ENCODE data around the gene FAM222B. TPM values are rescaled to one million over a fixed set of nuclear protein-coding genes. Genes with fewer than 3 reads are reported as not detected.

The FAM222B gene
- total and polyA plus RNA-seq, 4 donors, result 2.8 to 5.4 (median 4.1) TPM

DNA sequence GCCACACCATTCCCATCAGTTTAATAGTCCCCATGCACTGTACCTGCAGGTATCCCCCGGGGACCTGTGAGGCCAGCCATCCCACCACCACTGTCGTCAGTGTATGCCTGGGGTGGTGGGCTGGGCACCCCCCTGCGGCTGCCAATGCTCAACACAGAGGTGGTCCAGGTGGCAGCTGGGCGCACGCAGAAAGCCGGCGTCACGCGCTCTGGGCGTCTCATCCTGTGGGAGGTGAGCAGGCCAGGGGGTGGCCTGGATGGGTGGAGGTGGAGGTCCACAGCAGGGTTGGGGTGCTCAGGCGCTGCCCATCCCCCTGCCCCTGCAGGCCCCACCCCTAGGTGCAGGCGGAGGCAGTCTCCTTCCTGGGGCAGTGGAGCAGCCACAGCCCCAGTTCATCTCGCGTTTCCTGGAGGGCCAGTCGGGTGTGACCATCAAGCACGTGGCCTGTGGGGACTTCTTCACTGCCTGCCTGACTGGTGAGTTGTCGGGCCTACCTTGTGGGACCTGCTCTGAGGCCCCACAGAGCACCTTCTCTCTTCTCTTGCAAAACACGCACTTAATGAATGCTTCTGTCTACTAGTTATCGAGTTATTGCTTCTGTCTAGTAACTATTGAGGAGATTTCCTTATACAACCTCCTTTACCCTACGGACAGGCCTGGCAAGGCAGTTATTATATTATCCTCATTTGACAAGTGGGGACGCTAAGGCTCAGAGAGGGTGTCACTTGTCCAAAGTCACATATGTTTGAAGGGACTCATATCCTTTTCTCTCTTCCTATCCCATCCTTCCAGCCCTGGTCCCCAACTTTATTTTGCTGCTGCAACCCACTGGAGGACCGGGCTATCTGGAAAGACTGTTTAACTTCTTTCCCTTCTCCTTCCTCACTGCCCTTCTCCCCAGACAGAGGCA is 104.6 kb downstream of the FAM222B start:
- Histone ChIP-seq H3K4me3 (ENCODE audit: low read depth in 1 of 3, low read length in 3 of 3) (no peak overlapping the region), H3K4me1 (ENCODE audit: control insufficient read depth in 4 of 4, insufficient read depth in 4 of 4, low read length in 3 of 4) (peaks cover under 1 to 2% (median 1%) of the 10 kb centered on the region in 4 donors), H3K36me3 (ENCODE audit: control insufficient read depth in 4 of 4, insufficient read depth in 3 of 4, low read depth in 1 of 4, low read length in 3 of 4) (no peaks in the 10 kb centered on the region), H3K27ac (ENCODE audit: low read depth in 1 of 2, low read length in 2 of 2) (no peak overlapping the region), H3K9me3 (ENCODE audit: control insufficient read depth in 4 of 4, low read length in 3 of 4) (no peaks in the 10 kb centered on the region), H3K9ac (ENCODE audit: low read depth in 1 of 2, low read length in 2 of 2) (no peak overlapping the region), H3K27me3 (ENCODE audit: control insufficient read depth in 4 of 4, insufficient read depth in 4 of 4, low read length in 3 of 4) (no peaks in the 10 kb centered on the region)
- no peak for DNase-seq (ENCODE audit: low spot score)
- TF ChIP-seq, protein P1, sequence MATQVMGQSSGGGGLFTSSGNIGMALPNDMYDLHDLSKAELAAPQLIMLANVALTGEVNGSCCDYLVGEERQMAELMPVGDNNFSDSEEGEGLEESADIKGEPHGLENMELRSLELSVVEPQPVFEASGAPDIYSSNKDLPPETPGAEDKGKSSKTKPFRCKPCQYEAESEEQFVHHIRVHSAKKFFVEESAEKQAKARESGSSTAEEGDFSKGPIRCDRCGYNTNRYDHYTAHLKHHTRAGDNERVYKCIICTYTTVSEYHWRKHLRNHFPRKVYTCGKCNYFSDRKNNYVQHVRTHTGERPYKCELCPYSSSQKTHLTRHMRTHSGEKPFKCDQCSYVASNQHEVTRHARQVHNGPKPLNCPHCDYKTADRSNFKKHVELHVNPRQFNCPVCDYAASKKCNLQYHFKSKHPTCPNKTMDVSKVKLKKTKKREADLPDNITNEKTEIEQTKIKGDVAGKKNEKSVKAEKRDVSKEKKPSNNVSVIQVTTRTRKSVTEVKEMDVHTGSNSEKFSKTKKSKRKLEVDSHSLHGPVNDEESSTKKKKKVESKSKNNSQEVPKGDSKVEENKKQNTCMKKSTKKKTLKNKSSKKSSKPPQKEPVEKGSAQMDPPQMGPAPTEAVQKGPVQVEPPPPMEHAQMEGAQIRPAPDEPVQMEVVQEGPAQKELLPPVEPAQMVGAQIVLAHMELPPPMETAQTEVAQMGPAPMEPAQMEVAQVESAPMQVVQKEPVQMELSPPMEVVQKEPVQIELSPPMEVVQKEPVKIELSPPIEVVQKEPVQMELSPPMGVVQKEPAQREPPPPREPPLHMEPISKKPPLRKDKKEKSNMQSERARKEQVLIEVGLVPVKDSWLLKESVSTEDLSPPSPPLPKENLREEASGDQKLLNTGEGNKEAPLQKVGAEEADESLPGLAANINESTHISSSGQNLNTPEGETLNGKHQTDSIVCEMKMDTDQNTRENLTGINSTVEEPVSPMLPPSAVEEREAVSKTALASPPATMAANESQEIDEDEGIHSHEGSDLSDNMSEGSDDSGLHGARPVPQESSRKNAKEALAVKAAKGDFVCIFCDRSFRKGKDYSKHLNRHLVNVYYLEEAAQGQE (IDR thresholded peaks at IDR 0.05), result no peak
- TF ChIP-seq NR2F2 (IDR thresholded peaks at IDR 0.05), result no peak
- TF ChIP-seq SP1 (IDR thresholded peaks at IDR 0.05), result no peak
- TF ChIP-seq, protein P2, sequence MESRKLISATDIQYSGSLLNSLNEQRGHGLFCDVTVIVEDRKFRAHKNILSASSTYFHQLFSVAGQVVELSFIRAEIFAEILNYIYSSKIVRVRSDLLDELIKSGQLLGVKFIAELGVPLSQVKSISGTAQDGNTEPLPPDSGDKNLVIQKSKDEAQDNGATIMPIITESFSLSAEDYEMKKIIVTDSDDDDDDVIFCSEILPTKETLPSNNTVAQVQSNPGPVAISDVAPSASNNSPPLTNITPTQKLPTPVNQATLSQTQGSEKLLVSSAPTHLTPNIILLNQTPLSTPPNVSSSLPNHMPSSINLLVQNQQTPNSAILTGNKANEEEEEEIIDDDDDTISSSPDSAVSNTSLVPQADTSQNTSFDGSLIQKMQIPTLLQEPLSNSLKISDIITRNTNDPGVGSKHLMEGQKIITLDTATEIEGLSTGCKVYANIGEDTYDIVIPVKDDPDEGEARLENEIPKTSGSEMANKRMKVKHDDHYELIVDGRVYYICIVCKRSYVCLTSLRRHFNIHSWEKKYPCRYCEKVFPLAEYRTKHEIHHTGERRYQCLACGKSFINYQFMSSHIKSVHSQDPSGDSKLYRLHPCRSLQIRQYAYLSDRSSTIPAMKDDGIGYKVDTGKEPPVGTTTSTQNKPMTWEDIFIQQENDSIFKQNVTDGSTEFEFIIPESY (IDR thresholded peaks at IDR 0.05), result no peak
- TF ChIP-seq, protein P3, sequence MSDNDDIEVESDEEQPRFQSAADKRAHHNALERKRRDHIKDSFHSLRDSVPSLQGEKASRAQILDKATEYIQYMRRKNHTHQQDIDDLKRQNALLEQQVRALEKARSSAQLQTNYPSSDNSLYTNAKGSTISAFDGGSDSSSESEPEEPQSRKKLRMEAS (IDR thresholded peaks at IDR 0.05), result no peak
- no peak for TF ChIP-seq RAD21 (IDR thresholded peaks at IDR 0.05)
- TF ChIP-seq JUND (IDR thresholded peaks at IDR 0.05), result no peak
- TF ChIP-seq EGR1 (IDR thresholded peaks at IDR 0.05; ENCODE audit: low read depth in 2 of 2), result no peak
- TF ChIP-seq ATF3 (IDR thresholded peaks at IDR 0.05), result no peak
- TF ChIP-seq, protein P4, sequence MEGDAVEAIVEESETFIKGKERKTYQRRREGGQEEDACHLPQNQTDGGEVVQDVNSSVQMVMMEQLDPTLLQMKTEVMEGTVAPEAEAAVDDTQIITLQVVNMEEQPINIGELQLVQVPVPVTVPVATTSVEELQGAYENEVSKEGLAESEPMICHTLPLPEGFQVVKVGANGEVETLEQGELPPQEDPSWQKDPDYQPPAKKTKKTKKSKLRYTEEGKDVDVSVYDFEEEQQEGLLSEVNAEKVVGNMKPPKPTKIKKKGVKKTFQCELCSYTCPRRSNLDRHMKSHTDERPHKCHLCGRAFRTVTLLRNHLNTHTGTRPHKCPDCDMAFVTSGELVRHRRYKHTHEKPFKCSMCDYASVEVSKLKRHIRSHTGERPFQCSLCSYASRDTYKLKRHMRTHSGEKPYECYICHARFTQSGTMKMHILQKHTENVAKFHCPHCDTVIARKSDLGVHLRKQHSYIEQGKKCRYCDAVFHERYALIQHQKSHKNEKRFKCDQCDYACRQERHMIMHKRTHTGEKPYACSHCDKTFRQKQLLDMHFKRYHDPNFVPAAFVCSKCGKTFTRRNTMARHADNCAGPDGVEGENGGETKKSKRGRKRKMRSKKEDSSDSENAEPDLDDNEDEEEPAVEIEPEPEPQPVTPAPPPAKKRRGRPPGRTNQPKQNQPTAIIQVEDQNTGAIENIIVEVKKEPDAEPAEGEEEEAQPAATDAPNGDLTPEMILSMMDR (IDR thresholded peaks at IDR 0.05; ENCODE audit: low read depth, low read length, missing input control), result no peak
- no peak for TF ChIP-seq TAF1 (conservative IDR thresholded peaks at IDR 0.05)
- no peak for TF ChIP-seq YY1 (IDR thresholded peaks at IDR 0.05)
- TF ChIP-seq GABPA (IDR thresholded peaks at IDR 0.05 in 1 of 2, conservative IDR thresholded peaks at IDR 0.05 in 1 of 2), result no peak
- no peak for TF ChIP-seq HNF4G (IDR thresholded peaks at IDR 0.05)
- no peak for TF ChIP-seq FOXA2 (IDR thresholded peaks at IDR 0.05)
- no peak for TF ChIP-seq RXRA (IDR thresholded peaks at IDR 0.05)
- TF ChIP-seq FOXA1 (IDR thresholded peaks at IDR 0.05), result no peak
- TF ChIP-seq HNF4A (conservative IDR thresholded peaks at IDR 0.05), result no peak
- WGBS, result 90% methylated on average over 22 of the region's 22 CpGs

Data from liver (tissue), 9 donors.